GDM1 (cell line): ENCODE measurements around the gene TFR2.

ENCODE experiments used
- DNase-seq: peaks from one replicate; lab custom pipeline; 2025; lab: John Stamatoyannopoulos, UW

TFR2 gene

DNA sequence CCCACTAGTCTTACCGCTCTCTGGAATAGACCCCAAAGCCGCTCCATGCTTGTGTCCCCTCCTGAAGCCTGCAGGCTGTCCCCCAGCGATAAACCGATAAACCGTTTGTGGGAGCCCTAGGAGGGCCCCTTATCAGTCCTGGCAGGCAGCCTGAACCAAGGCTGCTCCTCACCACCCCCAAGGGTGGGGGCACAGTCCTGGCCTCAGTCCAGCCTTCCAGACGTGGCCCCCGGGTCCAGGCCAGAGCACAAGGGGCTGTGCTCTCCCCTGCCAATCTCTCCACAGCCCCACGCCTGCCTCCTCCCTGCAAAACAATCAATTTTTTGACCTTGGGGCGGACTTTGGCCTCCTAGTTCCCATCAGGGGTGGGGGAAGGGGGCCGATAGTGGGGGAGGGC, at the start of gene TFR2:
Gene TFR2, minus strand, starts transcription at position 90 of the 397 bp plus-strand sequence. Its CDS starts 43 bp downstream, at position 47.
- no peak for DNase-seq

DNA sequence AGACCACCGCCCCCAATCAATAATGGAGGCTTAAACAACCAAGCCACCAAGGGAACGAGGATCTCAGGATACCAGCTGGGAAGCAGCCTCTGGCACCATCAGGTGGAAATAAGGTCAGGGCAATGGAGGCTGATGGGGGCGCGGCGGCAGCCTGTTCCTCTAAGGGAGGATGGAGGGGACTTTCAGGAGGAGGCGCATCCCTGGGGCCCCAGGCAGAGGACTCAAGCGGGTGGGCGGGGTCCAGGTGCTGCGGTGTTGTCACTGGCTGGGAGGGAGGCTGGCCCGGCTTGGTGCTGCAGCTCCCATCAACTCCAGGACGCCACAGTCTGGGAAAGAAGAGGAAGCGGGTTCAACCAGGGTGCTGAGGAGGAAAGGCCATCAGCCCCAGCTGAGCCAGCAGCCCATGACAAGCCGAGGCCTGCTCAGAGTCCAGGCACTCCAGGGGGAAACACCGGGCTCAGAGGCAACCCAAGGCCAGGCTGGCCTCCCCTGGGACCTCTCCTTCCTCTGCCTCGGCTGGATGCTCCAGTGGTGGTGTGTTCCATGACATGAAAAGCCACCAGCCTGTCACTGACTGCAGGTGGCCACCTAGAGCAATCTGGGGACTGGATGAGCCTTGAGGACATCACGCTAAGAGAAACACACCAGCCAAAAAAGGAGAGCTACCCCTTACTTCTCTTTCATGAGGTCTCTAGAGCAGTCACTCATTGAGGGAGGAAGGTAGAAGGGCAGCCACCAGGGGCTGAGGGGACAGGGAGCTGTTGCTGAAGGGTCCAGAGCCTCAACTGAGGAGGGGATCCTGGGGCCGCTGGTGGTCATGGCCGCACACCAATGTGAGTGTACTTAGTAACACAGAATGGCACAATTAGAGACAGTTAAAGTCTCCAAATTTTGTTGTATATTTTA, 48.1 kb upstream of the TFR2 start:
- DNase-seq = no peak

DNA sequence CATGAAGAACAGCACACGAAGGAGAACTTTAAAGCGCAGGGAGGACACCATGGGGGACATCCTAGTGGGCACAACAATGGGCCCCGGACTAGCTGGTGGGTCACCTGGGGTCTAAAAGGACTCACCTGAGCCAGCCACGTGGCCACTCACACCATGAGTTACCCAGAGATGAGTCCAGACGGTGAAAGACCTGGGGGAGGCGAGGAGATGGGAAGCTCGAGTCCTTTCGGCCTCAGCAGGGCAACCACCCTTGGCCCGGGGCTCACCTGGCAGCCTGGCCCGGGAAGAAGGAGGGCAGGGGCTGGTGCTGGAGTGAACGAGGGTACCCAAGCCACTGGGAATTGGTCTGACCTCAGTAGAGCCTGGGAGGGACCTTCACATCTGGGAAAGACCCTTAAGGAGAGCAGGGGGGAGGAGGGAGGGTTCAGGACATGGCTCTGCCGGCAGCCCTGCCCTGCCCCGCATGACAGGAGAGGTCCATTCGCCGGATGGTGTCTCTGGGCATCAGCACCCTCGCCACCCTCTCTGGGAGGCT, 47.0 kb upstream of the TFR2 start:
- no peak for DNase-seq

DNA sequence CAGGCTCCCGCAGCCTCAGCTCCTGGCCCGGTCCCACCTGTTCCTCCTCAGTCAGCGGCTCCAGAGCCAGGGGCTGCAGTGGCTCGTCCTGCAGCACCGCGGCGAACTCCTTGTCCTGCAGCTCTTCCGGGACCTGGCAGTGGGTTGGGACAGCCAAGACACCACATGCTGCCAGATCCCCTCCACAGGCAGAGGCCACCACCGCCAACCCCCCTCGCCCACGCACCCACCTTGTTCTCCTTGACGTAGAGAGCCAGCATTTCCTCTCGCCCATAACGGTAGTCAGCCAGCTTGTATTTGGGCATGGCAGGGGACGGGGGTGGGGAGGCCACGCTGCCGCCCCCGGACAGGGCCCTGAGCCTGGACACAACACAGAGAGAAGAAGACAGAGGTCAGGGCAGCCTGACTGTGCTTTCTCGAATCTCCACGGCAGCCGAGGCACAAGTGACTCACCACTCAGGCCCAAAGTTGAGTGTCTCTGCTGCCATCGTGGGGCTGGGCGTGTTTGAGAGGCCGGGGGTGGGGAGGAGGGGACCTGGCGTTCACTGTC, 46.5 kb upstream of the TFR2 start:
- DNase-seq = no peak

DNA sequence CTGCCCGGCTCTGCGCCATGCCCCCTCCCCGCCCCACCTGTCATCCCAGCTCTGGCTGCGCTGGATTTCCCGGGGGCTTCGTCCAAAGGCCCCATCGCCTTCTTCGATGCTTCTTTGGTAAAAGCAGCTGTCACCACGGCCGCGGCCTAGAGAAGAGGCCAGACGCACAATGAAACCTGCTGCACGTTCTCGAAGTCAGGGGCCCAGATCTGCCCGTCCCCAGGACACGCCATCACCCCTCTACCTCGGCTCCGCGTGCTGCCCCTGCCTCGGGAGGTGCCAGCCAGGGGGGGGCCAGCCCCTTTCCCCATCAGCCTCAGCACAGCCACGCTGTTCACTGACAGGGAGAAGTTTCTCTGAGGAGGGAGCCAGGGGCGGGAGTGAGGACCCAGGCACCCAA, 45.9 kb upstream of the TFR2 start:
- DNase-seq = no peak

DNA sequence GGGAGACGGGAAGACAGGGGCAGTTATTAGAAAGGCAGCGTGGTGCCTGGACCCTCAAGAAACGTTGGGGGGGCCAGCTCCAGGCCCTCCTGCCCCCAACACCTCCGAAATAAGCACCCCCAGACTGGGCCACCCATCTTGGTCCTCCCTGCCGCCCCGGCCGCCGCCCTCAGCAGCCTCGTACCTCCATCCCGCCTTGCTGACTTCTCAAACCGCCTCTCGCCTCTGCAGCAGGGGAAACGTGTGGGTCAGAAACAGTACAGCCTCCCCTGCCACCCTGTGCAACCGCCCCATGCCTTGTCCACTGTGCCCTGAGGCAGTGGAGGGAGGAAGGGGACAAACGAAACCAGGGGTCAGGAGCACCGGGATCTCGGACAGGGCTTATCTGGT, 45.5 kb upstream of the TFR2 start:
- DNase-seq = no peak

DNA sequence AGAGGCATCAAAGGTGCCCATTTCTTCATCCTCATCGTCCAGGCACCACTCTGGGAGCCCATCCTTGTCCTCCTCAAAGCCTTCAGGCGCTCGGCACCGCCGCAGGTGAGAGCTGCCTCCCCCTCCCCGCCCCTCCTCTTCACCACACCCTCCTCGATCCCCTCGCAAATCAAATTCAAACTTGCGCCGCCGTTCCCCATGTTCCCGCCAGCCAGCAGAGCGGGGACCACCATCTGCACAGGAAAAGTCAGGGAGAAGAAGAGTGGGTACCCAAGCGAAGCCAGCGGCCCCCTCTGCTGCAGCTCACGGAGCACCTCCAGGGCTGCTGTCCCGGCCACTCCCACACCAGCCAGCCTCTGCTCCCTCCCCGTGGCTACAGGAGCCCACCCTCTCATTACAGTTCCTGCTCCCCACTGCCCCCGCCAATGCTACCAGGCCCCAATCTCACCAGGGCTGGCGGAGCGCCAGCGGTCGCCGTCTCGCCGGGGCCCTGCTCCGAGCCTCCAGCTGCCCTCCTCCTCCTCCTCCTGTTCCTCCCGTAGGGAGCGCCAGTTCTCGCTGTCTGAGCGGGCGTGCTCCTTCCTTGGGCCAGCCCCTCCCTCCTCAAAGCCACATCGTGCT, 45.0 kb upstream of the TFR2 start:
- no peak for DNase-seq

DNA sequence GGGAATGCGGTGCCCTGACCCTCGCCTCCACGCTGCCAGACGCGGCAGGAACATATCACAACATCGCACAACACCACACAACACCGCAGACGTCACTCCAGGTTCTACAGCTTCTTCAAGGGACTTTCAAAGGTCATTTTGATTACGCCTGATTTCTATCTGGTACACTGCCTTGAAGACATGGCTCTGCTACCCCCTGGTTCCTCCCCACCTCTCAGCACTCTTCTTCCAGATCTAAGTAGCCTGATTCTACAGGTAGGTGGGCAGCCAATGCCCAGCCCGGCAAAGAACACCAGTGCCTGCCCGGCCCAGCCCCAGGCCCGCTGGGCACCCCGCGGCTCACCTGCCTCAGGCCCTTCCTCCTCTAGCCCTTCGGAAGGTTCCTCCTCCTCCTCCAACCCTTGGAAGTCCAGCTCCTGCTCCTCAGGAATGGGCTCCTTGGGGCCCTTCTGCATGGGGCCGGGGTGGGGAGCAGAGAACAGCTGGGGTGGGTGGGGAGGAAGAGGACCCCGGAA, 44.3 kb upstream of the TFR2 start:
- DNase-seq = no peak

DNA sequence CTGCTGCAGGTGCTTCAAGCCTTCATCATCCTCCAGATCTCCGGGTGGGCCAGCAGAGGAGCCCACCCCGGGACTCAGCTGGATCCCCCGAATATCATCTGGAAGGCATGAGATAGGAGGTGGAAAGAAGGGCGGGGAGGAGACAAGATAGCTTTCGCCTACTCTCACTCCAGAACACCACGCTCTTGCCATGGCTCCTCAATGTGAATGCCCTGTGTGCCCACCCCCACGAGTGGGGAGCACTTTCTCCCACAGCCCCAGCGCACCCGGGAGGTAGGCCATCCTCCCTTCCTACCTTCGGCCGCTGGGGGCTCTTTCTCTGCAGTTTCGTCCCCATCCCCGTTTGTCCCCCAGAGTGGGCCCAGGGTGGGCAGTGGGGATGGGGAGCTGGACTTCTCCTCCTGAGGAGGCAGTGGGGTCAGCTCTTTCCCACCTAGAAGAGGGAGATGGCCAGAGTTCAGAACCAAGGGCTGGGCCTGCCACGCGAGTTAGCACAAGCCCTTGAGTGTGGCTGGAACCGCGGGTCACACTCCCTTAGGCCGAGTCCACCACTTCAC, 43.8 kb upstream of the TFR2 start:
- DNase-seq = no peak

DNA sequence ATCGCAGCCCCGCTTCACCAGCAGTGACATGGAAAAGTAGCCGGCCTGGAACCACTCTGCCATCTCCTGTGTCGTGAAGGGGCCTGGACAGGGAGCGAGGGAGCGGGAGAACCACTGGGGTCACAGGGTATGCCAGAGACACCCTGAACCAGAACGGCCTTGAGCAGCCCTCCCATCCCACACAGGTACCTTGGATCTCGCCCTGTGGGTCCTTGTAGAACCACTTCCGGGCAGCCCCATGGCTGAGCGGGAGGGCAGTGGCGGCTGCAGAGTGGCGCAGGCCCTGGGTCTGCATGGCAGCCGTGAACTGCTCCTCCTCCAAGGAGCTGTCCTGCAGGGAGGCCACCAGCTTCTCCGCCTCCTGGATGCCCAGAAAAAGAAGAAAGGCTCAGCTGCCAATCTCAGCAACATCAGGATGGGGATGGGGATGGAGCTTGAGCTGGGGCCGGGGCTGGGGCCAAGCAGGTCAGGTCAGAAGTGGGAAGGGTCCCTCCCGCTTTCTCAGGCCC, 43.2 kb upstream of the TFR2 start:
- DNase-seq = no peak

DNA sequence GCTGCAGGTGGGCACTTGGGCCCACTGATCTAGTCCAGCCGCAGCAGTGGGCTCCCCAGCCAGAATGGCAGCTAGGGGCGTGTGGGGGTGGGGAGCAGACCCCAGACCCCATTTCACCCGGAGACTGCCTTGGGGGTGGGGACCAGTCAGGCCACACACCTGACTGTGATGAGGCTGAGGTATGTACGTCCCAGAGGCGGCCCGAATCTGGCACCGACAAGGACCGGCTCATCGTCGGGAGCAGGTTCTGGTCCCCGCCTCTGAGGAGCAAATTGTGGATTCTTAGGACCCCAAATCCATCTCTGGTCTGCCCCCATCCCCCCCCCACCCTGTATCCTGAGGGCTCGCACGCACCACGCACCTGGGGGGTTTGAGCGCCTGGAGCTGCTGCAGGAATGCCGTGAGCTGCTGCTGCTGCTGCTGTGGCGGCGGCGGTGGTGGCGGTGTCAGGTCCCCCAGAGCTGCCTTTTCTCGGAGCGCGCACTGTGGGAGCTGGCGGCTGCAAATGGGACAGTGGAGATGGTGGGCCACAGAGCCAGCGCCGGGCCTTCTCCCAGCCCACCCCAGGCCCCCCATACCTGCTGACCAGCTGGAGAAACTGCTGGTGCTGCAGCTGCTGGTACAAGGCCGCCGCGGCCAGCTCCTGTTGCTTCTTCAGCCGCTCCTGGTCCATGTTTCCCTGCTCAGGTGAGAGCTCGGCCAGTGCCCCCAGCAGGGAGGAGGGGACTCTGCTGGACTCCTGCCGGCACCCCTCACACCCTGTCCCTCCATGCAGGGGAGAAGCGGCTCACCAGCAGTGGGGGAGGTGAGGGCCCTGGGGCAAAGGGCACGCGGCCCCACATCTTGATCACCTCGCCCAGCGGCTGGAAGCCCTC, 42.5 kb upstream of the TFR2 start:
- no peak for DNase-seq

DNA sequence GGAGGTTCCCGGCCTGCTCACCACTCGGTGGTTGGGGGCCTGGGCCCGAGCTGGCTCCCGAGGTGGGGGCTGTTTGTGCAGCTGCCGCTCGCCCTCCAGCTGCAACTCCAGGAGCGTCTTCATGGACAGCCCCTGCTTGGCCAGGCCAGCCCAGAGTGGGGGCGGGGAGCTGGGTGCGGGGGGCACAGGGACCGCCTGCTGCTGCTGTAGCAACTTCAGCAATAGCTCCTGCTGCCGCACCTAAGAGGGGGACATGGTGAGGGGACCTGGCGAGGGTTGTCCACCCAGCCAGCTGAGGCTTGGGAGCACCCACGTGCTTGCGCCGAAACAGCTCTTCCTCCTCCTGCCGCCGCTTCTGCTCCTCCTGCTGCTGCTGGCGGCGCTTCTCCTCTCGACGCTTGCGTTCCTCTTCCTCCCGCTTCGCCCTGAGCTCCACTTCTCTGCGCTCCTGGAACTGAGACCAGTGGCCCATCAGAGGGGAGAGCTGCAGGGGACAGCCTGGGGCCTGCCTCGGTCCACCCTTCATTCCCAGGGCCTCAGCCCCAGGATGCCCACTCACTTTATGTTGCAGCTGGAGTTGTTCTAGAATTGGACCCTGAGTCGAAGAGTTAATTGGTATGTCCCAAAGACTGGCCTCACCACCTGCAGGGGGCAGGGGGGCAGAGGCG, 41.8 kb upstream of the TFR2 start:
- no peak for DNase-seq

DNA sequence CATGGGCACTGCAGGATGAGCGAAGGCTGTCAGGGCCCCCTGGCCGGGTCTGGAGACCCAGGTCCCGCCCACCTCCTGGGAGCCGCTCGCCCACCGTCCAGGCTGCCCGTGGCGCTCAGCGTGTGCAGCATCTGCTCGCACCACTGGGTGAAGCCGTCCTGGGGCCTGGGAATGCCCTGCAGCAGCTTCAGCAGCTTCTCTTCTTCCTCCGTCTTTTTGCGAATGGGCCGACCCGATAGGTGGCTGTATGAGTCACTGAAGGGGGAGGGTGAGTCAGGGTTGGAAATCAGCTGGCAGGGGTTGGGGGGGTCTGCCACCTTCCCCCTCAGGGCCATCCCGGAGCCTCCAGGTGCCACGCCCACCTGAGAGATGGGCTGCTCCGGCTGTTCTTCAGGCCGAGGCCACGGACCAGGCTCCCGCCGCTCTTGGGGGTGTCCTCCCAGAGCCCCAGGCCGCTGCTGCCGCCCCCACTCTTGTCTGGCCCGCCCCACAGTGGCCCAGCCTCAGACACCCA, 40.9 kb upstream of the TFR2 start:
- no peak for DNase-seq

DNA sequence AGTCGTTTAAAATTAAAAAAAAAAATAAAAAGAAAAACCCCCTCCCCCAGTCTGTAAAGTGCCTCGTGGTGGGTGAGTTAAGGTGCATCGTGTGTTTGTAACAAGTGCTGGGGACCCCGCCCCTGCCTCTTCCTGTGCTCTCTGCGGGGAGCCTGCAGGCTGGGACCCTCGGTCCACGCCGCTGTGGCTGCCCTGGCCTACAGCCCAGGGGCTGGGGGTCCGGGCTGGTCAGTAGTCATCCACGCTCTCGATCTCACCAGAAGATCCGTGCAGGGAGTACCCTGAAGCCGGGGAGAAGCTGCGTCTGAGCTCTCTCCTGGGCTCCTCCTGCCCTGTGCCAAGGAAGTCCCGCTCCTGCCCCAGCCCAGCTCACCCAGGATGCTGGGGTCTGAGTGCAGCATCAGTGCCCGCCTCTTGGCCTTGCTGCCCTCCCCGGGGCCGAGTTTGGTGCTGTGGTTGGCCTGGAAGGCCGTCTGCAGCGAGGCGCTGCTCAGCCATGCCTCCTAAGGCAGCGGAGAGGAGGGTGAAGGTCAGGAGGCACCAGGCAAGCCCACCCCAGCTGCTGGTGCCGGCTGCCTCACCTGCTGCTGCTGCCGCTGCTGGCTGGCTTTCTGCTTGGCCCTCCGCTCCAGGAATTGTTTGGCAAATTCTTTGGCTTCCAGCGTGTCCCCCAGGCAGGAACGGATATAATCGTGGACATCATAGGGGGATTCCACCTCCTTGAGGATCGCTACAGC, 40.3 kb upstream of the TFR2 start:
- DNase-seq = no peak

DNA sequence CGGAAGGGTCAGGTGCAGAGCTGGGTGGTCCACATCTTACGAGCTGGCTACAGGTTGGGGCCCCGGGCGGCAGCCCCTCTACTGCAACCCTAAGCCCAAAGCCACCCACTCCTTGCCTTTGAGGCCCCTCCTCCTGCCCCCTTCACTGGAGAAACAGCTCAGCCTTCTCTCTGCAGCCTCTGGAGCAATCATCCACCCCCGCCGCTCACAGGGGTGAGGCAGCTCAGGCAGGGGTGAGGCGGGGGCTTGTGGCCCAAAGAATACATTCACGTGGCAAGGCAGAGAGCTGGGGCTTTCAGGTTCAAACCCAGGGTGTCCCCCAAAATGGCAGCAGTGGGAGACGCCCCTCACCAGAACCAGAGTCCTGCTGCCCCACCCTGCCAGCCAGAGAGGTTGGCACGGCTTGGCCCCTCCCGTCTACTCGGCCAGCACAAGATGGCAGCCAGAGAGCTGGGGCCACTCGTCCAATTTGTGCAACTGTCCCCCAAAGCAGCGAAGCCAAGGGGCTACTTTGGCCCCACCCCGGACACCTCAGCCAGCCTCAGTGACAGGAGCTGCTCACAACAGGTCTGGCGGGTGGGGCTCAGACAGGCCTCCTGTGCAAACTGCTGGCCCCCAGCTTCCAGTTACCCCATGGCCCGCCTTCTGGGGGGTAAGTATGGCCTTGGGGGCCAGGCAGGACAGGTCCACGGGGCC, 39.4 kb upstream of the TFR2 start:
- DNase-seq = no peak

DNA sequence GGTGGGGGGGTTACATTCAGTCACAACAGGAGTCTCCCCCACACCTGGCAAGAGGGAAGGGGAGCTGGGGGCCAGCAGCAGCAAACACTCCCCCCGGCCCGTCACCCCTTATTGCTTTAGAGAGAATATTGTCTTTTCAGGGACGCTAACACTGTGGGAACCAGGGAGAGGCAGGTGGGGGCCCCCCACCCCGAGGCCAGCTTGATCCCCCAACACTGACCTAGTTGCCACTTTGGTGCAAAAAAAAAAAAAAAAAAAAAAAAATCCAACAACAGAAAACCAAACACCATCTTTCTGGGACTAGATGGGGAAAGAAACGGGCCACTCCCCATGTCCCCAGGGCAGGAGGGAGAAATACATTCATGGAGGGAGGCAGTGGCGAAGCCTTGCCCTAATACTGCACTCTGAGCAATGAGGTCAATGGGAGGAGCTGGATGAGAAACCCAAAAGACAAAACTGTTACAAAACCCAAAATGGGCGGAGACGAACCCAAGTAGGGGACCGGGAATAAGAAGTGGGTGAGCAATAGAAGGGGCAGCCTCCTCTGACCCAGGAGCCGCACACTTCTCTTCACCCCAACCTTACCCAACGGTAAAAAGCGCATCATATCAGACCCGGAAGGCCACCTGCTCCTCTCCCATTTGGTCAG, 38.7 kb upstream of the TFR2 start:
- DNase-seq = no peak

DNA sequence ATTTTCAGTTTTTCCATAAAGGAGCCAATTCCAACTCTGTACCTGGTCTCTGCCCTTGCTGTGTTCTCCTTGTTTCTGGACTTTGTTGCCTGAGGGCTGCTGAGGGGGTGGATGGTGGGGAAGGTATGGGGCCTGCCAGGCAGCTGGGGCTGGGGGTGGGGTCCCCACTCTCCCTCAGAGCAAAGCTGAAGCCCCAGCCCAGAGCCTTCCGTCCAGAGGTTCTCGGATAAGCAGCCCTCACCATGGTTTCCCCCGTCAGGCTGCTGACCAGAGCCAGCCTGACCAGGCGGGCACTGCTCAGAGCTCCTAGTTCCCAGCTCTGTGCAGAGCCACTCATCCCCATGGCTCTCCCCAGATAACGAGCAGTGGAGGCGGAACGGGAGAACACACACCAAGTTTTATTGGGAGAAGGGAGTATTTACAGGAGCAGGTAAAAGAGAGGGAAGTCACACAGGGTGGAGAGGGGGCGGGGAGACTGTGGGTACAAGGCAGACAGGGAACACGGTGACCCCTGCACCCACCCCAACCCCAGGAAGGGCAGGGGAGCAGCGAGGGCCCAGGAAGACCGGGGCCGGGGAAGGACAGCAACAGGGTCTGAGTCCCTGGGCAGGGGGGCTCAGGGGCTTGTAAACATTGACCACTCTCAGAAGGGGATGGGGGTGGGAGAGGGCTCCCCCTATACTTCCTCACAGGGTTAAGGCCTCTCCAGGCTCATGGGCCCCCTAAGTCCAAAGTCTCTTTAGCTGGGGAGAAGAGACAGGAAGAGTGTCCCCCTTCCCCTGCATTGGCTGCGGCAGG, 38.0 kb upstream of the TFR2 start:
- no peak for DNase-seq
